ENCODE data around the gene STK32A. TPM values are rescaled to one million over a fixed set of nuclear protein-coding genes. Genes with fewer than 3 reads are reported as not detected.

STK32A gene
- total RNA-seq, 6 donors from 2014 or later: 2.7 to 13.3 (median 7.1) TPM

DNA sequence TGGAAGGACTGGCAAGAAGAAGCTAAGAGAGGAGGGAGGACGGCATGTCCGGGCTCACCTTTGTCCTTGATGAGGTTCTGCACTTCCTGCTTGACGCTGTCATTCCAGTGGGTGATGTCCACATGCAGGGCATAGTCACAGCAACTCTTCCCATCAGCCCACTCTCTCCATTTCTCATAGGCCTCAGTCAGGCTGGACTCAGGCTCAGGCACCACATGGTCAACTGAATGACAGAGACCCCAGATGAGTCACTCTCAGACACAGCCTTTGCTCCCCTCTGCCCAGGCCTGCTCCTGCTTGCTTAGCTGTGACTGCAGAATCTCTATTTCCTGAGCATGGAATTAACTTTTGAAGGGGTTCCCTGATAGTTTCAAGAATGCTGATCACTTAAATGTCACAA is 180.8 kb downstream of the STK32A start:
- H3K27ac ChIP-seq: no peak overlapping the region

GRCh38 chr5:147417135-147417813 is 182.4 kb downstream of the STK32A start:
- peak in 1 of 2 donors; percentile 81 for DNase-seq
- TF ChIP-seq POLR2AphosphoS5 (IDR thresholded peaks at IDR 0.05) (peak; percentile 57 to 75), EP300 (IDR thresholded peaks at IDR 0.05) (peak in 2 of 4 donors; percentile 64 to 93), CTCF (IDR thresholded peaks at IDR 0.05) (no peak), POLR2A (IDR thresholded peaks at IDR 0.05) (no peak)
- H3K36me3 ChIP-seq: peaks cover 0 to 6% (median 0%) of the 10 kb centered on the region in 4 donors
- peak overlapping the region in 3 of 4 donors; percentile 3 to 32 (median 15) for H3K27ac ChIP-seq
- H3K4me1 ChIP-seq: peaks cover 7 to 21% (median 12%) of the 10 kb centered on the region in 4 donors
- 32 to 34% methylated on average over 3 to 5 of the region's 5 CpGs for WGBS, 2 donors
- H3K9me3 ChIP-seq: no peaks in the 10 kb centered on the region
- peak in 1 of 2 donors; percentile 78 for ATAC-seq (ENCODE audit: low FRiP score in 2 of 2)
- no peak overlapping the region for H3K4me3 ChIP-seq
- no peaks in the 10 kb centered on the region for H3K27me3 ChIP-seq

More for the DNA sequence above, 180.8 kb downstream of the STK32A start:
- H3K4me1 ChIP-seq: peaks cover 7 to 21% (median 13%) of the 10 kb centered on the region in 4 donors
- TF ChIP-seq CTCF (IDR thresholded peaks at IDR 0.05): no peak
- no peak for TF ChIP-seq POLR2A (IDR thresholded peaks at IDR 0.05)
- no peak for TF ChIP-seq POLR2AphosphoS5 (IDR thresholded peaks at IDR 0.05)
- no peak for ATAC-seq (ENCODE audit: low FRiP score in 2 of 2)
- H3K4me3 ChIP-seq: no peak overlapping the region
- H3K9me3 ChIP-seq: no peaks in the 10 kb centered on the region
- no peak for DNase-seq
- WGBS, 2 donors: 55 to 89% methylated on average over 3 of the region's 3 CpGs
- no peaks in the 10 kb centered on the region for H3K27me3 ChIP-seq
- H3K36me3 ChIP-seq: peaks cover 0 to 6% (median 0%) of the 10 kb centered on the region in 4 donors

DNA sequence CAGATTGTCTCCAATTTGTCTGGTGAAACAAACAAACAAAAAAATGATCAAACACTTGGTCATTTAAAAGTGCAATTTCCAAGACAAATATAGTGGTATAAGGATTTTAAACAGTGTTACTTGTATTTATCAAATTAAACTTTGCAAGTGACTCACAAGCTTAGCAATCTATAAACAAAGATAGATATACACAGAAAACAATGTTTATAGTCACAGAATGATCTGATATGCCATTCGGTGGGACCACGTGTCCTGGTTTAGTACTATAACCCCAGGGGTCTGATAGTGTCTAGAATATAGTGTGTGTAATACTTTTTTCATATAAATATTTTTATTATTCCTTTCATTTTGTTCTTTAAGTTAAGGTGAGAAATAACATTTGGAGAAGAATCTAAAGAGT is 183.8 kb downstream of the STK32A start:
- ATAC-seq (ENCODE audit: low FRiP score in 2 of 2) (no peak), DNase-seq (no peak)
- Histone ChIP-seq H3K27ac (peak overlapping the region in 1 of 4 donors; percentile 15), H3K36me3 (peaks cover 0 to 6% (median 0%) of the 10 kb centered on the region in 4 donors), H3K9me3 (no peaks in the 10 kb centered on the region), H3K4me1 (peaks cover 7 to 21% (median 12%) of the 10 kb centered on the region in 4 donors), H3K4me3 (no peak overlapping the region), H3K27me3 (no peaks in the 10 kb centered on the region)
- TF ChIP-seq POLR2A (IDR thresholded peaks at IDR 0.05) (no peak), EP300 (IDR thresholded peaks at IDR 0.05) (no peak), POLR2AphosphoS5 (IDR thresholded peaks at IDR 0.05) (no peak), CTCF (IDR thresholded peaks at IDR 0.05) (no peak)
- 62 to 70% methylated on average over 2 of the region's 2 CpGs for WGBS, 2 donors

- ATAC-seq (ENCODE audit: low FRiP score in 2 of 2) (no peak), DNase-seq (no peak)
- H3K4me3 ChIP-seq: no peak overlapping the region
- WGBS, 2 donors: 72 to 75% methylated on average over 3 of the region's 3 CpGs
- peaks cover 0 to 5% (median 0%) of the 10 kb centered on the region in 4 donors for H3K36me3 ChIP-seq
- TF ChIP-seq POLR2A (IDR thresholded peaks at IDR 0.05): no peak
- no peak for TF ChIP-seq POLR2AphosphoS5 (IDR thresholded peaks at IDR 0.05)
- no peak for TF ChIP-seq EP300 (IDR thresholded peaks at IDR 0.05)
- no peak for TF ChIP-seq CTCF (IDR thresholded peaks at IDR 0.05)
- peak overlapping the region in 1 of 4 donors; percentile 7 for H3K27ac ChIP-seq
- H3K4me1 ChIP-seq: peaks cover 11 to 15% (median 13%) of the 10 kb centered on the region in 4 donors
- no peaks in the 10 kb centered on the region for H3K27me3 ChIP-seq
- H3K9me3 ChIP-seq: no peaks in the 10 kb centered on the region
These were observed 192.0 kb downstream of the STK32A start for GRCh38 chr5:147426640-147427327.
